K562 (cell line): Measurements from ENCODE around the gene BLM. TPM values are rescaled to one million over a fixed set of nuclear protein-coding genes. Genes with fewer than 3 reads are reported as not detected.

ENCODE experiments used
- ATAC-seq: fragments of 200-7000 bp; cut with Tn5 transposase; 3 replicates; pipeline ENCODE4 v1.9.1; 2020; ENCODE audit warnings: moderate library complexity
- BruUV-seq: library from RNA; stranded (reverse); fragments of 400-500 nt; replicated peaks from 2 replicates; lab custom pipeline; 2021; lab: Mats Ljungman, UMichigan
- CTCF ChIA-PET: fragments of 300-600 bp; formaldehyde crosslinking; extraction: SDS; loops from one replicate; lab custom pipeline; 2021; ENCODE audit warnings: low intra/inter-chr PET ratio; lab: Yijun Ruan, JAX
- POLR2A ChIA-PET: fragments of 300-600, 350-650 bp; sonication (Branson Sonifier 250); formaldehyde crosslinking; extraction: SDS; loops from one replicate; lab custom pipeline; 2021; ENCODE audit warnings: antibody characterized with exemption, inconsistent platforms; lab: Yijun Ruan, JAX
- DNase-seq, 4 experiments: peaks; one replicate each; pipeline versions ENCODE4 v3.0.0 to v3.0.0-alpha.2; 2011 to 2018; ENCODE audit warnings: low spot score in 3 of 4, mixed read lengths in 3 of 4; ENCODE audit errors: extremely low read depth in 1 of 4
- FAIRE-seq: peaks from 2 replicates; lab custom pipeline; 2011; peaks lifted over from hg19 to GRCh38; lab: Jason Lieb, UNC
- H2AFZ ChIP-seq: 2 replicates; pipeline ENCODE4 v1.6.0; 2011; ENCODE audit warnings: low read depth, low read length, control low read depth, inconsistent platforms
- H3K27ac ChIP-seq: fragments of 200-600 bp; 3 replicates; pipeline ENCODE4 v1.8.0; 2011; ENCODE audit warnings: low read depth, mild to moderate bottlenecking, control low read depth, inconsistent platforms, low read length, moderate library complexity, mixed read lengths; ENCODE audit errors: extremely low read depth
- H3K27me3 ChIP-seq, 2 experiments: fragments of 300-600 bp in 1 of 2; 2 replicates in 1 of 2; 3 replicates in 1 of 2; pipeline versions ENCODE4 v1.6.0 to v1.8.0; 2011; ENCODE audit warnings: inconsistent platforms in 2 of 2, low read length in 2 of 2, mild to moderate bottlenecking in 1 of 2, mixed read lengths in 1 of 2, moderate library complexity in 1 of 2; ENCODE audit not compliant: control insufficient read depth in 2 of 2, insufficient read depth in 2 of 2
- H3K36me3 ChIP-seq: fragments of 300-600 bp; 3 replicates; pipeline ENCODE4 v1.8.0; 2011; ENCODE audit warnings: mild to moderate bottlenecking, low read length, inconsistent platforms; ENCODE audit not compliant: control insufficient read depth, insufficient read depth
- H3K4me1 ChIP-seq, 2 experiments: fragments of 200-600 bp in 1 of 2; replicated peaks in 1 of 2; 2 replicates in 1 of 2; 3 replicates in 1 of 2; pipeline versions ENCODE4 v1.5.1 to v1.8.0; 2011; ENCODE audit warnings: inconsistent platforms in 2 of 2, low read length in 2 of 2, mild to moderate bottlenecking in 1 of 2, mixed read lengths in 1 of 2, moderate library complexity in 1 of 2; ENCODE audit not compliant: control insufficient read depth in 2 of 2, insufficient read depth in 2 of 2
- H3K4me2 ChIP-seq: 2 replicates; pipeline ENCODE4 v1.6.1; 2011; ENCODE audit warnings: low read length, control low read depth, inconsistent platforms, mixed read lengths; ENCODE audit not compliant: insufficient read depth
- H3K4me3 ChIP-seq: fragments of 200-600 bp; sonication (generic), shearing (Covaris generic); 2 replicates; pipeline ENCODE4 v1.5.1; 2016; ENCODE audit warnings: control low read depth, inconsistent platforms
- H3K79me2 ChIP-seq: fragments of 200-600 bp; 3 replicates; pipeline ENCODE4 v1.8.0; 2011; ENCODE audit warnings: low read length, inconsistent platforms; ENCODE audit not compliant: control insufficient read depth, insufficient read depth
- H3K9ac ChIP-seq, 2 experiments: 2 replicates each; pipeline versions ENCODE4 v1.6.0 to v1.6.1; 2011; ENCODE audit warnings: low read depth in 2 of 2, low read length in 2 of 2, control low read depth in 1 of 2, inconsistent platforms in 1 of 2, mild to moderate bottlenecking in 1 of 2, mixed read lengths in 1 of 2; ENCODE audit not compliant: insufficient read depth in 1 of 2
- H3K9me1 ChIP-seq: one replicate; pipeline ENCODE4 v1.6.0; 2011; ENCODE audit warnings: inconsistent platforms, mild to moderate bottlenecking, low read length, moderate library complexity; ENCODE audit not compliant: control insufficient read depth, insufficient read depth
- H3K9me3 ChIP-seq: replicated peaks from 2 replicates; pipeline ENCODE4 v1.5.1; 2011; ENCODE audit warnings: low read depth, low read length, inconsistent platforms; ENCODE audit not compliant: control insufficient read depth, insufficient read depth
- H4K20me1 ChIP-seq: replicated peaks from 2 replicates; pipeline ENCODE4 v1.6.1; 2011; ENCODE audit warnings: low read length, inconsistent platforms, mixed read lengths; ENCODE audit not compliant: control insufficient read depth, insufficient read depth
- C11orf30 ChIP-seq: fragments of 450-650 bp; IDR thresholded peaks from 2 replicates; pipeline ENCODE4 v1.6.1; 2016; ENCODE audit warnings: low read depth, mild to moderate bottlenecking
- MAFG ChIP-seq: fragments of 450-650 bp; conservative IDR thresholded peaks from 2 replicates; pipeline ENCODE4 v1.6.1; 2016; ENCODE audit warnings: missing genetic modification characterization, missing compliant biosample characterization
- MEIS2 ChIP-seq: fragments of 450-650 bp; IDR thresholded peaks from 2 replicates; pipeline ENCODE4 v1.6.1; 2014; ENCODE audit warnings: mild to moderate bottlenecking; ENCODE audit not compliant: partially characterized antibody
- ZFP36 ChIP-seq: fragments of 150-350 bp; IDR thresholded peaks from 2 replicates; pipeline ENCODE4 v1.6.1; 2018; ENCODE audit warnings: low read length, low read depth; ENCODE audit not compliant: partially characterized antibody
- ZNF316 ChIP-seq: fragments of 450-650 bp; IDR thresholded peaks from 2 replicates; pipeline ENCODE4 v1.6.1; 2016
- ZNF436 ChIP-seq: fragments of 250-450, 450-650 bp; sonication (Bioruptor Pico); formaldehyde crosslinking; IDR thresholded peaks from 2 replicates; pipeline ENCODE4 v1.7.0; 2020; ENCODE audit warnings: mild to moderate bottlenecking
- WGBS: fragments of 100-300 bp; shearing (Covaris generic); methylation state at CpG from one replicate; pipeline ENCODE4 v1.1.6; 2016; ENCODE audit warnings: low coverage, mixed read lengths; ENCODE audit not compliant: insufficient coverage; ENCODE audit errors: missing lambda C conversion rate; 5-methylcytosine and 5-hydroxymethylcytosine counted together
- in situ Hi-C: fragments of 300-500 bp; cut with MboI; formaldehyde crosslinking; loops from 4 replicates; pipeline ENCODE4 v1.15.0; 2018; ENCODE audit warnings: inconsistent platforms, mixed read lengths
- intact Hi-C: fragments of 100-400 bp; cut with micrococcal nuclease; formaldehyde crosslinking; loops from 2 replicates; pipeline ENCODE4 v1.14.2; 2022
- polyA plus RNA-seq, 8 experiments: library from polyadenylated mRNA; depleted of rRNA in 4 of 8; stranded (reverse) in 5 of 8; unstranded in 3 of 8; fragments of >200 nt; fragmentation: Nextera tagmentation in 2 of 8; fragmentation: Illumina TruSeq in 1 of 8; extraction: Ambion mirVana in 2 of 8; extraction: Trizol in 1 of 8; gene quantifications; 2 replicates each; pipeline versions ENCODE4 v1.2.1 to v1.2.3, GENCODE V29; 2011 to 2014; ENCODE audit warnings: inconsistent platforms in 1 of 8, missing spikeins in 1 of 8
- total RNA-seq, 7 experiments: library from RNA; depleted of rRNA in 6 of 7; stranded (reverse); fragments of >200 nt in 6 of 7; fragmentation: Illumina TruSeq in 2 of 7; extraction: Trizol in 2 of 7; gene quantifications; 2 replicates each; pipeline versions ENCODE4 v1.2.1 to v1.2.3, GENCODE V29; 2011 to 2021; ENCODE audit warnings: low replicate concordance in 1 of 7

The BLM gene
- total and polyA plus RNA-seq, 9 of the 15 experiments (the other 6 are each of a cell fraction or from before 2014, with no cell fraction given): 21.0 to 56.0 (median 43.9) TPM

- DNase-seq (no peak), FAIRE-seq (no peak), ATAC-seq (no peak)
- Histone ChIP-seq H3K27ac (no peak overlapping the region), H3K4me1 (no peaks in the 10 kb centered on the region), H3K36me3 (peaks cover 79% of the 10 kb centered on the region), H3K79me2 (no peaks in the 10 kb centered on the region), H3K27me3 (no peaks in the 10 kb centered on the region), H4K20me1 (no peaks in the 10 kb centered on the region), H2AFZ (no peak overlapping the region), H3K9me3 (no peaks in the 10 kb centered on the region), H3K9me1 (no peaks in the 10 kb centered on the region), H3K4me2 (no peak overlapping the region), H3K4me3 (no peak overlapping the region), H3K9ac (no peak overlapping the region)
- WGBS: 79% methylated on average over 4 of the region's 4 CpGs
- ChIA-PET POLR2A (interaction anchor here (0.9 to 1.9 kb wide), 4 partner anchors 10 to 29 kb away, joined by 3 to 7 read pairs (median 4); no protein-coding TSS in a partner anchor), CTCF (no interaction called here)
- in situ Hi-C loops (no loop called here), intact Hi-C loops (no loop called here)
- TF ChIP-seq MAFG (tag) (no peak), MEIS2 (peak; percentile 42)
- BruUV-seq: no TSS peak
These were observed 46.4 kb downstream of the BLM start for GRCh38 chr15:90763366-90764099.

- Histone ChIP-seq H2AFZ (no peak overlapping the region), H3K9ac (no peak overlapping the region), H3K9me1 (no peaks in the 10 kb centered on the region), H4K20me1 (no peaks in the 10 kb centered on the region), H3K9me3 (no peaks in the 10 kb centered on the region), H3K27me3 (no peaks in the 10 kb centered on the region), H3K27ac (no peak overlapping the region), H3K4me3 (no peak overlapping the region), H3K4me2 (no peak overlapping the region), H3K36me3 (peaks cover 84% of the 10 kb centered on the region), H3K79me2 (no peaks in the 10 kb centered on the region), H3K4me1 (no peaks in the 10 kb centered on the region)
- POLR2A ChIA-PET: no interaction called here
- BruUV-seq: no TSS peak
- intact Hi-C loops: no loop called here
- ATAC-seq: no peak
- 83% methylated on average over 2 of the region's 2 CpGs for WGBS
- no peak for FAIRE-seq
- CTCF ChIA-PET: interaction anchor here (0.7 kb wide), 1 partner anchor 9 kb away, joined by 3 read pairs; no protein-coding TSS in a partner anchor
- in situ Hi-C loops: no loop called here
- no peak for DNase-seq
- TF ChIP-seq C11orf30: peak; percentile 55; the same call in 1 of the 2 replicates
- TF ChIP-seq ZNF436 (CRISPR knock-in tag): no peak
- no peak for TF ChIP-seq ZFP36
- peak; percentile 74 for TF ChIP-seq ZNF316
These were observed 48.4 kb downstream of the BLM start for GRCh38 chr15:90765531-90765930.
